ENCODE measurements around the gene SLC6A3. TPM values are rescaled to one million over a fixed set of nuclear protein-coding genes. Genes with fewer than 3 reads are reported as not detected.

The SLC6A3 gene
- total RNA-seq, 1 experiment from 2014 or later: 0.05 TPM

GRCh38 chr5:1418238-1418920 lies 26.9 kb downstream of the SLC6A3 start:
- no peak for TF ChIP-seq SIN3A (IDR thresholded peaks at IDR 0.05; ENCODE audit: borderline replicate concordance, insufficient read depth, low read depth, low read length)
- no peak for TF ChIP-seq POLR2AphosphoS5 (IDR thresholded peaks at IDR 0.05; ENCODE audit: low read depth, low read length)
- TF ChIP-seq CTCF (IDR thresholded peaks at IDR 0.05): no peak
- TF ChIP-seq REST (IDR thresholded peaks at IDR 0.05; ENCODE audit: insufficient read depth in 1 of 2, low read depth in 2 of 2, low read length in 1 of 2): no peak
- TF ChIP-seq TCF7L2 (IDR thresholded peaks at IDR 0.05; ENCODE audit: low read depth, low read length): no peak
- ChIA-PET CTCF (no interaction called here), POLR2A (no interaction called here)
- DNase-seq (ENCODE audit: low read depth, low spot score) (no peak), ATAC-seq (no peak)
- in situ Hi-C loops (cut with HindIII; ENCODE audit: low pct_unique_long_range_greater_than_20kb, low sequenced_read_pairs): no loop called here
- Histone ChIP-seq H3K27me3 (ENCODE audit: control insufficient read depth, insufficient read depth, low read length) (no peaks in the 10 kb centered on the region), H3K27ac (ENCODE audit: low read length) (no peak overlapping the region), H3K9me3 (ENCODE audit: control insufficient read depth, insufficient read depth, low read depth, low read length) (no peaks in the 10 kb centered on the region), H3K36me3 (ENCODE audit: control insufficient read depth, insufficient read depth, low read length) (no peaks in the 10 kb centered on the region), H3K4me3 (ENCODE audit: low read depth in 2 of 2, low read length in 2 of 2) (no peak overlapping the region), H3K4me1 (ENCODE audit: control insufficient read depth, insufficient read depth, low read length) (no peaks in the 10 kb centered on the region)
- intact Hi-C loops (cut with micrococcal nuclease; ENCODE audit: unreplicated experiment): no loop called here
- BruUV-seq (replicated peaks): no TSS peak

- ChIA-PET CTCF (no interaction called here), POLR2A (no interaction called here)
- Histone ChIP-seq H3K9me3 (ENCODE audit: control insufficient read depth, insufficient read depth, low read depth, low read length) (no peaks in the 10 kb centered on the region), H3K4me3 (ENCODE audit: low read depth in 2 of 2, low read length in 2 of 2) (no peak overlapping the region), H3K27ac (ENCODE audit: low read length) (no peak overlapping the region), H3K36me3 (ENCODE audit: control insufficient read depth, insufficient read depth, low read length) (no peaks in the 10 kb centered on the region), H3K27me3 (ENCODE audit: control insufficient read depth, insufficient read depth, low read length) (no peaks in the 10 kb centered on the region), H3K4me1 (ENCODE audit: control insufficient read depth, insufficient read depth, low read length) (no peaks in the 10 kb centered on the region)
- no peak for TF ChIP-seq TCF7L2 (IDR thresholded peaks at IDR 0.05; ENCODE audit: low read depth, low read length)
- TF ChIP-seq CTCF (IDR thresholded peaks at IDR 0.05): no peak
- TF ChIP-seq REST (IDR thresholded peaks at IDR 0.05; ENCODE audit: insufficient read depth in 1 of 2, low read depth in 2 of 2, low read length in 1 of 2): no peak
- TF ChIP-seq SIN3A (IDR thresholded peaks at IDR 0.05; ENCODE audit: borderline replicate concordance, insufficient read depth, low read depth, low read length): no peak
- TF ChIP-seq POLR2AphosphoS5 (IDR thresholded peaks at IDR 0.05; ENCODE audit: low read depth, low read length): no peak
- intact Hi-C loops (cut with micrococcal nuclease; ENCODE audit: unreplicated experiment) (no loop called here), in situ Hi-C loops (cut with HindIII; ENCODE audit: low pct_unique_long_range_greater_than_20kb, low sequenced_read_pairs) (no loop called here)
- no TSS peak for BruUV-seq (replicated peaks)
- no peak for ATAC-seq
- no peak for DNase-seq (ENCODE audit: low read depth, low spot score)
Observed at GRCh38 chr5:1417586-1418225, 27.5 kb downstream of the SLC6A3 start.

All from Panc1 (cell line).